Upper lobe of left lung (tissue), 6 donors: ENCODE measurements around the gene GABRA5. TPM values are rescaled to one million over a fixed set of nuclear protein-coding genes. Genes with fewer than 3 reads are reported as not detected.

Experiments used
- ATAC-seq, 2 donors: fragments of 200-7000 bp; cut with Tn5 transposase; one replicate each; pipeline ENCODE4 v1.9.1; 2022; ENCODE audit warnings: mild to moderate bottlenecking in 2 of 2, moderate library complexity in 2 of 2; ENCODE audit not compliant: low FRiP score in 2 of 2
- DNase-seq, 2 donors: peaks; one replicate each; pipeline ENCODE4 v3.0.0-alpha.2; 2019 to 2020
- H3K27ac ChIP-seq, 4 donors: fragments of 200-600 bp; sonication (generic); one replicate each; pipeline ENCODE4 v1.5.1; 2016 to 2019
- H3K27me3 ChIP-seq, 4 donors: fragments of 200-600 bp; sonication (generic); one replicate each; pipeline ENCODE4 v1.5.1; 2017 to 2019
- H3K36me3 ChIP-seq, 4 donors: fragments of 200-600 bp; sonication (generic); one replicate each; pipeline ENCODE4 v1.5.1; 2016 to 2019
- H3K4me1 ChIP-seq, 4 donors: fragments of 200-600 bp; sonication (generic); one replicate each; pipeline ENCODE4 v1.5.1; 2018 to 2019
- H3K4me3 ChIP-seq, 4 donors: fragments of 200-600 bp; sonication (generic); one replicate each; pipeline ENCODE4 v1.5.1; 2017 to 2019; ENCODE audit warnings: mild to moderate bottlenecking in 2 of 4, moderate library complexity in 1 of 4
- H3K9me3 ChIP-seq, 4 donors: fragments of 200-600 bp; sonication (generic); one replicate each; pipeline ENCODE4 v1.5.1; 2018 to 2019
- CTCF ChIP-seq, 6 experiments: fragments of 450-650 bp in 4 of 6; fragments of 200-600 bp in 2 of 6; sonication (generic) in 2 of 6; IDR thresholded peaks; one replicate each; pipeline ENCODE4 v1.5.1; 2016 to 2019; ENCODE audit warnings: antibody characterized with exemption in 6 of 6
- EP300 ChIP-seq, 4 donors: sonication (generic); formaldehyde crosslinking; IDR thresholded peaks; one replicate each; pipeline ENCODE4 v1.5.1; 2017; ENCODE audit warnings: antibody characterized with exemption in 4 of 4, control low read depth in 2 of 4
- POLR2A ChIP-seq, 4 donors: fragments of 450-650 bp; IDR thresholded peaks; one replicate each; pipeline ENCODE4 v1.5.1; 2016 to 2017; ENCODE audit warnings: antibody characterized with exemption in 4 of 4, mild to moderate bottlenecking in 2 of 4
- POLR2AphosphoS5 ChIP-seq, 2 donors: sonication (generic); formaldehyde crosslinking; IDR thresholded peaks; one replicate each; pipeline ENCODE4 v1.5.1; 2017; ENCODE audit warnings: antibody characterized with exemption in 2 of 2
- WGBS, 2 donors: methylation state at CpG; one replicate each; pipeline ENCODE4 v1.1.5; 2017 to 2018; 5-methylcytosine and 5-hydroxymethylcytosine counted together
- total RNA-seq, 6 donors: library from RNA; depleted of rRNA in 4 of 6; stranded (reverse); fragments of >200 nt in 4 of 6; gene quantifications; one replicate each; pipeline versions ENCODE4 v1.1.0 to v1.2.1, GENCODE V29; 2016 to 2021
- donor health status: DM: no; HTN: no; CAD: no; lungs with moderate emphysema.
- donor health status: DM: no; HTN: yes; CAD: no; lungs with severe emphysema.

The GABRA5 gene
- total RNA-seq, 6 donors from 2014 or later, result 0.30 TPM; not detected in 5

GRCh38 chr15:26841941-26842340 lies 24.9 kb upstream of the GABRA5 start:
- Histone ChIP-seq H3K9me3 (peaks cover 0 to 7% (median 0%) of the 10 kb centered on the region in 4 donors), H3K4me3 (no peak overlapping the region), H3K27ac (no peak overlapping the region), H3K27me3 (no peaks in the 10 kb centered on the region), H3K36me3 (no peaks in the 10 kb centered on the region), H3K4me1 (no peaks in the 10 kb centered on the region)
- DNase-seq (peak in 1 of 2 donors; percentile 40), ATAC-seq (no peak)
- TF ChIP-seq POLR2A (IDR thresholded peaks at IDR 0.05) (no peak), POLR2AphosphoS5 (IDR thresholded peaks at IDR 0.05) (no peak), EP300 (IDR thresholded peaks at IDR 0.05) (no peak), CTCF (IDR thresholded peaks at IDR 0.05) (no peak)
- 35 to 67% methylated on average over 12 of the region's 12 CpGs for WGBS, 2 donors

GRCh38 chr15:26842391-26842790 lies 24.5 kb upstream of the GABRA5 start:
- H3K9me3 ChIP-seq, result peaks cover 0 to 3% (median 0%) of the 10 kb centered on the region in 4 donors
- no peaks in the 10 kb centered on the region for H3K36me3 ChIP-seq
- no peak overlapping the region for H3K4me3 ChIP-seq
- TF ChIP-seq POLR2A (IDR thresholded peaks at IDR 0.05), result no peak
- TF ChIP-seq POLR2AphosphoS5 (IDR thresholded peaks at IDR 0.05), result no peak
- TF ChIP-seq CTCF (IDR thresholded peaks at IDR 0.05), result no peak
- TF ChIP-seq EP300 (IDR thresholded peaks at IDR 0.05), result no peak
- H3K27ac ChIP-seq, result no peak overlapping the region
- peak in 1 of 2 donors; percentile 32 for DNase-seq
- 55 to 77% methylated on average over 6 to 9 of the region's 11 CpGs for WGBS, 2 donors
- ATAC-seq, result no peak
- no peaks in the 10 kb centered on the region for H3K27me3 ChIP-seq
- H3K4me1 ChIP-seq, result no peaks in the 10 kb centered on the region

- Histone ChIP-seq H3K9me3 (no peaks in the 10 kb centered on the region), H3K27ac (no peak overlapping the region), H3K36me3 (no peaks in the 10 kb centered on the region), H3K4me3 (no peak overlapping the region), H3K4me1 (no peaks in the 10 kb centered on the region), H3K27me3 (no peaks in the 10 kb centered on the region)
- ATAC-seq (no peak), DNase-seq (no peak)
- no peak for TF ChIP-seq POLR2A (IDR thresholded peaks at IDR 0.05)
- TF ChIP-seq POLR2AphosphoS5 (IDR thresholded peaks at IDR 0.05), result no peak
- TF ChIP-seq CTCF (IDR thresholded peaks at IDR 0.05), result no peak
- no peak for TF ChIP-seq EP300 (IDR thresholded peaks at IDR 0.05)
Observed at GRCh38 chr15:26844901-26845300, 22.0 kb upstream of the GABRA5 start.

- no peaks in the 10 kb centered on the region for H3K36me3 ChIP-seq
- TF ChIP-seq POLR2AphosphoS5 (IDR thresholded peaks at IDR 0.05) (no peak), POLR2A (IDR thresholded peaks at IDR 0.05) (no peak), EP300 (IDR thresholded peaks at IDR 0.05) (no peak), CTCF (IDR thresholded peaks at IDR 0.05) (no peak)
- H3K4me3 ChIP-seq, result no peak overlapping the region
- H3K4me1 ChIP-seq, result no peaks in the 10 kb centered on the region
- DNase-seq, result no peak
- ATAC-seq, result no peak
- WGBS, 2 donors, result 90 to 91% methylated on average over 1 of the region's 1 CpG
- no peak overlapping the region for H3K27ac ChIP-seq
- H3K27me3 ChIP-seq, result no peaks in the 10 kb centered on the region
- H3K9me3 ChIP-seq, result no peaks in the 10 kb centered on the region
Observed at GRCh38 chr15:26848498-26848897, 18.4 kb upstream of the GABRA5 start.

- DNase-seq (no peak), ATAC-seq (no peak)
- Histone ChIP-seq H3K9me3 (no peaks in the 10 kb centered on the region), H3K4me3 (no peak overlapping the region), H3K4me1 (no peaks in the 10 kb centered on the region), H3K27me3 (no peaks in the 10 kb centered on the region), H3K36me3 (no peaks in the 10 kb centered on the region), H3K27ac (no peak overlapping the region)
- TF ChIP-seq EP300 (IDR thresholded peaks at IDR 0.05) (no peak), POLR2A (IDR thresholded peaks at IDR 0.05) (no peak), POLR2AphosphoS5 (IDR thresholded peaks at IDR 0.05) (no peak), CTCF (IDR thresholded peaks at IDR 0.05) (no peak)
- 90 to 98% methylated on average over 3 of the region's 3 CpGs for WGBS, 2 donors
Observed at GRCh38 chr15:26850161-26850560, 16.7 kb upstream of the GABRA5 start.
